ENCODE measurements around the gene PCSK2.
"Not testable (repeated sequence)": the region's sequence is repeated elsewhere in the genome, so short reads cannot be mapped to it uniquely, and the experiment has no call there.

Gene PCSK2

DNA sequence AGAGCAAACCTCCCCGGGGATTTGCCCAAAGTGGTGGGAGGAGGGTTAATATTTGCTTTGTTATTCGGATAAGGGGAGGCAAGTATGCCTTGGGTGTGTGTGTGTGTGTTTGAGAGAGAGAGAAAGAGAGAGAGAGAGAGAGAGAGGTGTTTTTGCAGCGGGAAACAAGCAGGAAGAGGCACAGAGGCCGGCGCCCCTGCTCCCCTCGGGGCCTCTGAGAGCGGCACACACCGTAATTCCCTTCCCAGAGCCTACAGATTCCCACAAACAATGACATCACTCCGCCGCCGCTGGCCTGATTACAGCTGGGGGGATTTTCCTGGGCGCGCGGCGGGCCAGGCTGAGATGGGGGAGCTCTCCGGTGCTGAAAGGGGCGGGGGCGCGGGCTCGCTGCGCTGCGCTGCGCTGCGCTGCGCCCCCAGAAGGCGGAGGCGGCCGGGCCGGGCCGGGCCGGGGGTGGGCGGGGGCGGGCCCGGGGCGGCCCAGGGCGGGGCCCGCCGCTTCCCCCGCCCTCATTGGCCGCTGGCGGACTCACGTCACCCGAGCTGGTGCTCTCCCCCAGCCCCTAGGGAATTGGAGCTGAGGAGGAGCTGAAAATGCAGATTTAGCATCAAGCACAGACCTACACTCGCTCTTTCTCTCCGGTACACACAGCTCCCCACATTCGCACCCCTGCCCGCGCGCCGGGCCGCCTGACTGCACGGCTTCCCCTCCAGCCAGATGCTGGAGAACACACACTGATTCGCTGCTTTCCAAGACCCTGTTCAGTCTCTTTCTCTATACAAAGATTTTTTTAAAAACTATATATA is at the start of gene PCSK2:
Gene PCSK2, plus strand, starts transcription at position 631 of the 809 bp plus-strand sequence. CDS start 266 bp downstream, outside the sequence.
- DNase-seq = peak; percentile 15 to 74

- DNase-seq = no peak
These were observed 49.5 kb upstream of the PCSK2 start for GRCh38 chr20:17177341-17177740.

- no peak for DNase-seq
These were observed 47.0 kb upstream of the PCSK2 start for GRCh38 chr20:17179840-17180239.

DNA sequence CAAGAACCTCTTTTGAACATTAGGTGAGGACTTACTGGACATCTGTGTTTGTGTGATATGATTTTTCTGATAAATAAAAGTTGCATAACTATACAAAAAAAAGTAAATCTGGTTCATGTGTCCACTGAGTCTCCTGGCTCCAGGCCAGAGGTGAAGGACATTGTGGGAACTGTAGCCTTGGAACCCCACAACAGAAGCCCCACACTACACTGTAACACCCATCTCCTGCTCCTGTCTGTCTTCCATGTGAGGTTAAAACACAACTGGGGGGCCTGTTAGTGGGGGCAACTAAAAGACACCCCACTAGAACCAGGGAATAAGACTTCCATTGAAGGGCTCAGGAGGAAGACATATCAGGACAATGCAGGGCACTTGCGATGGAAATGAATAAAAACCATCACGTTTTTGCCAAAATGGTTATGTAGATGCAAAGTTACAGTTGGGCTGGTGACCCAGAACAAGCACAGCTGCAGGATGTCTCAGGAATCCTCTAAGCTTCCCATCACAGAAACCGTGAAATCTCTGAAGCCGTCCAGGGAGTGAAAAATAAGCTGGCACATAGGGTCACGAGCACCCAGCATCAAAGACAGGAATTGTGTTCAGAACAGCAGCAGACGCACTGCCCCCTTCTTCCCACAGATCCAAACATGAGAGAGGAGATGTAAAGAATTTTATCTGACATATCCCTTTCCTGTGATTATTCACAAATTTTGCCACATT is 36.7 kb upstream of the PCSK2 start:
- no peak for DNase-seq

GRCh38 chr20:17197041-17197440 is 29.8 kb upstream of the PCSK2 start:
- no peak for DNase-seq

DNA sequence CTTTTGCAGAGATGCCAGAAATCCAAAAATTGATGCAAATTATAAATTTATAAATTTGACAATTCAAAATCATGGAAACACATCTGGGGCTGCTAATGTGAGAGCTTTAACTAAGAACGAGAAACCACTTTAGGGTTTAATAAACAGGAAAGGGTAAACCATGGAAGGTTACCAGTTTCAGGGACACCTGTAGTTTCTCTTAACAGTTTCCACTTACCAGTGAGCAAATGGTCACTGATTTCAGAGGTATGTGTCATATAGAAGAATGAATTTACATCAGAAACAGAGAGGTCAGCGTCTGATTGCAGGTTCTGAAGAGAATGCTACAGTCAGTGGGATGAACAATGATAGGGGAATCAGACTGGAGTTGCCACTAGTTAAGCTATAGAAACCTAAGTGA is 24.8 kb upstream of the PCSK2 start:
- DNase-seq = no peak

- no peak for DNase-seq
These were observed 24.2 kb upstream of the PCSK2 start for GRCh38 chr20:17202673-17203072.

DNA sequence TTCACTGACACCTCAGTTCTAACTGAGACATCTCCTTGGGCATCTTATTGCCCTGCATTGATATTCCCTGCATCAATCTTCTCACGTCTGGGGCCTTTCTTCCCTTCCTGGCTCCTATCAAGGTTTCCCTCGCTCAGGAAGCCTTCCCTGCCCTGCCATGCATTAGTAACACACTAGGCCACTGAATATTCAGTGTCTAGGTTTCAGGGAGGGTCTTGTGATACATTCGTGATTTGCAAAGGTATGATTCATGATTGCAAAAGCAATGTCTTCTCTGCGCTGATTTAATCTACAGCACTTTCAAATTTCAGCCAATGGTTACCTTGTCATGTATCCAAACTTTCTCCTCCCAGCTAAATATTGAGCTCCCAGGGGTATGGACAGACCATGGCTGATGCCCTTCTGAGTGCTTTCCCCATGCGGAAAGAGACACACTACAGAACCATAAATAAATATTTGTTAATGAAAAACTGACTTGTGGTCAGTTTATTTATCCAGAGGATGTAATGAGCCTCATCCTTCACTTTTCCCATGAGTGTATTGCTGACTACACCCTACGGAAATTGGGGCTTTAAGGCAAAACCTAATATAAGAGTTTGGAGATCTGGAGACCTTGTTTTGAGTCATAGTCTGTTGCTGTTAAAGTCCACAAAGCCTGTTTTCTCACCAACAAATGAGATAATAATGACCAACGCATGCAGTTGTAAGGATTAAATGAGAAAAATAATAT is 21.6 kb upstream of the PCSK2 start:
- DNase-seq = no peak

DNA sequence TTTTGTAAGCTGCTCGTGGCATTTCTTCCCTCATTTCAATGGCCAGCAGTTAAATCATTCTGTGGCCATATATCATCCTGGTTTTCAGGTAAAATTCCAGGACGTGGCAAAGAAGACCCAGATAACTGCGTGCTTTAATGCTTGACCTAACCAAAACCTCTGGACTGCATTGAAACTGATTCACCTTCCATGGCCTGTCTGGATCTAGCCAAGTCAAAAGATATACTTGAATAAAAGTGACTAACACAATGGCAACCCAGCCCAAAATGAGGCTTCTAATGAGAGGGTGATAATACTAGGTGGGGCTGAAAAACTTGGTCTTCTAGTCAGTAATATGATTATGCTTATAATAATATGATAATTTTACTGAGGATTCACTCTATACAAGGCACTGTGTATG is 16.5 kb upstream of the PCSK2 start:
- no peak for DNase-seq

GRCh38 chr20:17210983-17211382 is 15.9 kb upstream of the PCSK2 start:
- no peak for DNase-seq

DNA sequence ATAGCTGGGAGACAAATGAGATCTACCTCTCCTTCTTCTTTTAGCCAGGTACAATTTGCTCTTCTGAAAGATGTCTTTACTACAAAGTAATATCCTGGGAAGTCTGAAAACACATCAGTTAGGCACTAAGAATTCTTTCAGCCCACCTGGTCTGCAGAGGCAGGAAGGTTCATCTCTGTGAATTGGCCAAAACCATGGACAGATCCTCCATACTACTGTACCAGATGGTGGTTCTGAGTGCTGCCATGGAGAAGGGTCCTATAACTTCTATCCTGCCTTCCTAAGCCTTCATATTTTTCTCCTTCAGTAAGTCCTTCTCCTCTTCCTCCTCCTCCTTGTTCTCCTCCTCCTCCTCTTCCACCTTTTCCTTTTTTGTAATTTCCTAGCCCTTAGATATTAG is 11.7 kb upstream of the PCSK2 start:
- no peak for DNase-seq

- DNase-seq = not testable (repeated sequence)
These were observed 7.0 kb upstream of the PCSK2 start for GRCh38 chr20:17219856-17220255.

DNA sequence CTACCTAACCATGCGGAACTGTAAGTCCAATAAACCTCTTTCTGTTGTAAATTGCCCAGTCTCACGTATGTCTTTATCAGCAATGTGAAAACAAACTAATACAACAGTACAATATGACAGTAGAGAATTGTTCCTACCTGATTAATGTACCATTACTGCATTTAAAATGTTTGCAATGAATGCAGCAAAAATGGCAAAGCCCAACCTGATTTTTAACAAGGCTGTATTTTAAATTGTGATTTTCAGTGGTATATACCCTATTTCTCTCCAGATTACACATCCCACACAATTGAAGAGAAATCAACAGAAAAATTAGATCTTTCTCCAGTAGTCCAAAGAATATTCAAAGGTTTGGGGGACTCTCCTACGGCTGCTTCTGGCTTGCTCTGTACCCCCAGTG is 3.3 kb upstream of the PCSK2 start:
- no peak for DNase-seq

- DNase-seq = no peak
These were observed 910 bp upstream of the PCSK2 start for GRCh38 chr20:17225851-17226409.

DNA sequence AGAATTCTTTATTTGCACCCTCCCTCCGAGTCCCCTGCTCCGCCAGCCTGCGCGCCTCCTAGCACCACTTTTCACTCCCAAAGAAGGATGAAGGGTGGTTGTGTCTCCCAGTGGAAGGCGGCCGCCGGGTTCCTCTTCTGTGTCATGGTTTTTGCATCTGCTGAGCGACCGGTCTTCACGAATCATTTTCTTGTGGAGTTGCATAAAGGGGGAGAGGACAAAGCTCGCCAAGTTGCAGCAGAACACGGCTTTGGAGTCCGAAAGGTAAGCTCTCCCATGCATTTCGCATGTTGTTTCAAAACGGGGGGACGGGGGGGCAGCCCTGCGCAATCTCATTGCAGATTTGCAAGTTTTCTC is 357 bp downstream of the PCSK2 start:
- no peak for DNase-seq

GRCh38 chr20:17227669-17228623 is 1.1 kb downstream of the PCSK2 start:
- DNase-seq = no peak

- no peak for DNase-seq
These were observed 1.8 kb downstream of the PCSK2 start for GRCh38 chr20:17228624-17229061.

GRCh38 chr20:17229256-17229655 is 2.4 kb downstream of the PCSK2 start:
- no peak for DNase-seq

GRCh38 chr20:17233626-17234025 is 6.8 kb downstream of the PCSK2 start:
- no peak for DNase-seq

DNA sequence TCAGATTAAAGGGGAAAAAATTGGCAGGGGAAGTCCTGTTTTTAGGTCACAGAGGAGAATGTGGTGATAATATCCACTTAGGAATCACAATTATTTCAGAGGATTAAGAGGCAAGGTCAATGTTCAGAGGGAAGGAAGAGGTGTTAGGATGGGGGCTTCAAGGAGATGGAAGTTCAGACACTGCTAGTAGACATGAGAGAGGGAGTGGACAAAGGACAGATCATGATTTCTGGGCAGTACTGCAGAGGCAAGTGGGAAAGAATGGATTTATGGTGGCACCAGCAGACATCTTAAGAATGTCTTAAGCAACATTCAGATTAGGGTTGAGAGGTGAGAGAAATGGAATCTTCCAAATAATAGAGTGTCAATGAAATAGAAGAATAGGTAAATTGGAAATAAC is 9.9 kb downstream of the PCSK2 start:
- no peak for DNase-seq

DNA sequence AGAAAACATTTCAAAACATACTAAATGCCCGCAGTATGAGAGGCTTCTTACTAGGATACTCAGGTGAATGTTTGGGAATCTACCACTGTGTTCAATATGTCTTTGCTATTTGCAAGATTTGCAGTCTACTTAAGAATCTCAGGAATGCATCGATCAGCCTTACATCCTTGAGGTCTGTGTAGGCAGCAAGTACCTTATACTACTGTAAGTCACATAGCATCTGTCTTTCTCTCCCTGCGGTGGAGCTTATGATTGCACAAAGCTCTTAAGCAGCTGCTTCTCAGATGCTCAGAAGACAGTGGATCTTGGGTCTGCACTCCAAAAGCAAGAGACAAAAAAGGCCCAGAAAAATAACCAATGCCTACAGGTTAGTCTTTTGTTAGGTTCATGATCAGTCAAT is 21.4 kb downstream of the PCSK2 start:
- DNase-seq = no peak

DNA sequence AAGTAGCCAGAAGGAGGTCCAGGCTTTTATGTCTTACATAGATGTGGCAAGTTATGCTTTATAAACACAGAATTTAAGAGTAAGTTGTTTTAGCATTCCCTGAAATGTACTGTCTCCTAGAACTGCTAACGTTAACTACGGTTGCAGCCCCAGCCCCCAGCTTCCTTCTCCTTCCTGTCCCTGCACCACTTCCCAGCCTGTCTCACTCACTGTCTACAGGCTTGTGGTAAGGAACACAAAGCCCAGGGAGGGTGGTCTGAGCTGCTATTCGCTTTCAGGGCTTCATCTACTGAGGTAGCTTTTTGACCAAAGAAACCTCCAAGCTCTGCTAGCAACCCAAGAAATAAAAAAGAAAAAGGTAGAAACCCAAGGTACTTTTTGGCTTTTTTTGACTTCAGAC is 35.9 kb downstream of the PCSK2 start:
- DNase-seq = no peak
